ENCODE measurements around the gene NEK2. TPM values are rescaled to one million over a fixed set of nuclear protein-coding genes. Genes with fewer than 3 reads are reported as not detected.

NEK2 gene
- total and polyA plus RNA-seq, 2 of the 13 experiments (the other 11 are each of a cell fraction or from before 2014, with no cell fraction given), result 10.9 to 40.8 TPM

DNA sequence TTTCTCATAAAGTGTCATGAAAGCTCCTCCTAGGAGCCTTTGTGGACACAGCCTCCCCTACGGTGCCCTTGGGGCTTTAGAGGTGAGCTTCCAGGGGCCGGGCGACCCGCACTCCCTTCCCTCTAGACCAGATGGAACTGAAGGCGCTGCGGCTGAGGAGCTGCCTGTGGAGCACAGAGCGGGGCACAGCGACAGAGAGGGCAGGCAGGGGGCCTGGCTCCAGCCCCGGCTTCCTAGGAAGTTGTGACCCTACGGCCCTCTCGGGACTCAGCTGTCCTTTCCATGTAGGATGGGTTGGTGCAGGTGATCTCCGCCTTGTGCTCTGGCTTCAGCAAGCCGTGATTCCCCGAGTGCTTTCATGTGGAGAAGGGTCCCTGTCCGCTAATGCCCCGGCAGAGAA is 23.6 kb upstream of the NEK2 start (continued):
- TF ChIP-seq, protein P1, sequence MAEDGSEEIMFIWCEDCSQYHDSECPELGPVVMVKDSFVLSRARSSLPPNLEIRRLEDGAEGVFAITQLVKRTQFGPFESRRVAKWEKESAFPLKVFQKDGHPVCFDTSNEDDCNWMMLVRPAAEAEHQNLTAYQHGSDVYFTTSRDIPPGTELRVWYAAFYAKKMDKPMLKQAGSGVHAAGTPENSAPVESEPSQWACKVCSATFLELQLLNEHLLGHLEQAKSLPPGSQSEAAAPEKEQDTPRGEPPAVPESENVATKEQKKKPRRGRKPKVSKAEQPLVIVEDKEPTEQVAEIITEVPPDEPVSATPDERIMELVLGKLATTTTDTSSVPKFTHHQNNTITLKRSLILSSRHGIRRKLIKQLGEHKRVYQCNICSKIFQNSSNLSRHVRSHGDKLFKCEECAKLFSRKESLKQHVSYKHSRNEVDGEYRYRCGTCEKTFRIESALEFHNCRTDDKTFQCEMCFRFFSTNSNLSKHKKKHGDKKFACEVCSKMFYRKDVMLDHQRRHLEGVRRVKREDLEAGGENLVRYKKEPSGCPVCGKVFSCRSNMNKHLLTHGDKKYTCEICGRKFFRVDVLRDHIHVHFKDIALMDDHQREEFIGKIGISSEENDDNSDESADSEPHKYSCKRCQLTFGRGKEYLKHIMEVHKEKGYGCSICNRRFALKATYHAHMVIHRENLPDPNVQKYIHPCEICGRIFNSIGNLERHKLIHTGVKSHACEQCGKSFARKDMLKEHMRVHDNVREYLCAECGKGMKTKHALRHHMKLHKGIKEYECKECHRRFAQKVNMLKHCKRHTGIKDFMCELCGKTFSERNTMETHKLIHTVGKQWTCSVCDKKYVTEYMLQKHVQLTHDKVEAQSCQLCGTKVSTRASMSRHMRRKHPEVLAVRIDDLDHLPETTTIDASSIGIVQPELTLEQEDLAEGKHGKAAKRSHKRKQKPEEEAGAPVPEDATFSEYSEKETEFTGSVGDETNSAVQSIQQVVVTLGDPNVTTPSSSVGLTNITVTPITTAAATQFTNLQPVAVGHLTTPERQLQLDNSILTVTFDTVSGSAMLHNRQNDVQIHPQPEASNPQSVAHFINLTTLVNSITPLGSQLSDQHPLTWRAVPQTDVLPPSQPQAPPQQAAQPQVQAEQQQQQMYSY (CRISPR knock-in tag; IDR thresholded peaks at IDR 0.05), result peak; percentile 43; the same call in 1 of the 2 replicates
- TF ChIP-seq RNF2 (conservative IDR thresholded peaks at IDR 0.05; ENCODE audit: low read depth) (no peak), ZNF556 (CRISPR knock-in tag; IDR thresholded peaks at IDR 0.05; ENCODE audit: borderline replicate concordance) (no peak), U2AF2 (IDR thresholded peaks at IDR 0.05; ENCODE audit: low read depth, low read length) (no peak), ZNF292 (CRISPR knock-in tag; IDR thresholded peaks at IDR 0.05; ENCODE audit: borderline replicate concordance, low read depth) (peak; percentile 30; the same call in 1 of the 2 replicates), ZNF629 (CRISPR knock-in tag; conservative IDR thresholded peaks at IDR 0.05) (0 out of 2 replicates have a peak, but pooled peaks have one; percentile 24), SCMH1 (CRISPR knock-in tag; IDR thresholded peaks at IDR 0.05; ENCODE audit: borderline replicate concordance) (no peak), ZNF878 (CRISPR knock-in tag; IDR thresholded peaks at IDR 0.05) (peak; percentile 4; the same call in 1 of the 2 replicates), ZBTB7B (CRISPR knock-in tag; IDR thresholded peaks at IDR 0.05) (no peak), ZNF34 (CRISPR knock-in tag; IDR thresholded peaks at IDR 0.05; ENCODE audit: borderline replicate concordance) (no peak), PITX1 (CRISPR knock-in tag; IDR thresholded peaks at IDR 0.05) (0 out of 2 replicates have a peak, but pooled peaks have one; percentile 22), FOSL2 (CRISPR knock-in tag; IDR thresholded peaks at IDR 0.05) (0 out of 2 replicates have a peak, but pooled peaks have one; percentile 6), SETDB1 (CRISPR knock-in tag; IDR thresholded peaks at IDR 0.05; ENCODE audit: borderline replicate concordance) (no peak)
- TF ChIP-seq, protein P2, sequence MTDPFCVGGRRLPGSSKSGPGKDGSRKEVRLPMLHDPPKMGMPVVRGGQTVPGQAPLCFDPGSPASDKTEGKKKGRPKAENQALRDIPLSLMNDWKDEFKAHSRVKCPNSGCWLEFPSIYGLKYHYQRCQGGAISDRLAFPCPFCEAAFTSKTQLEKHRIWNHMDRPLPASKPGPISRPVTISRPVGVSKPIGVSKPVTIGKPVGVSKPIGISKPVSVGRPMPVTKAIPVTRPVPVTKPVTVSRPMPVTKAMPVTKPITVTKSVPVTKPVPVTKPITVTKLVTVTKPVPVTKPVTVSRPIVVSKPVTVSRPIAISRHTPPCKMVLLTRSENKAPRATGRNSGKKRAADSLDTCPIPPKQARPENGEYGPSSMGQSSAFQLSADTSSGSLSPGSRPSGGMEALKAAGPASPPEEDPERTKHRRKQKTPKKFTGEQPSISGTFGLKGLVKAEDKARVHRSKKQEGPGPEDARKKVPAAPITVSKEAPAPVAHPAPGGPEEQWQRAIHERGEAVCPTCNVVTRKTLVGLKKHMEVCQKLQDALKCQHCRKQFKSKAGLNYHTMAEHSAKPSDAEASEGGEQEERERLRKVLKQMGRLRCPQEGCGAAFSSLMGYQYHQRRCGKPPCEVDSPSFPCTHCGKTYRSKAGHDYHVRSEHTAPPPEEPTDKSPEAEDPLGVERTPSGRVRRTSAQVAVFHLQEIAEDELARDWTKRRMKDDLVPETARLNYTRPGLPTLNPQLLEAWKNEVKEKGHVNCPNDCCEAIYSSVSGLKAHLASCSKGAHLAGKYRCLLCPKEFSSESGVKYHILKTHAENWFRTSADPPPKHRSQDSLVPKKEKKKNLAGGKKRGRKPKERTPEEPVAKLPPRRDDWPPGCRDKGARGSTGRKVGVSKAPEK (CRISPR knock-in tag; IDR thresholded peaks at IDR 0.05; ENCODE audit: borderline replicate concordance), result peak; percentile 7; the same call in 1 of the 2 replicates
- TF ChIP-seq, protein P3, sequence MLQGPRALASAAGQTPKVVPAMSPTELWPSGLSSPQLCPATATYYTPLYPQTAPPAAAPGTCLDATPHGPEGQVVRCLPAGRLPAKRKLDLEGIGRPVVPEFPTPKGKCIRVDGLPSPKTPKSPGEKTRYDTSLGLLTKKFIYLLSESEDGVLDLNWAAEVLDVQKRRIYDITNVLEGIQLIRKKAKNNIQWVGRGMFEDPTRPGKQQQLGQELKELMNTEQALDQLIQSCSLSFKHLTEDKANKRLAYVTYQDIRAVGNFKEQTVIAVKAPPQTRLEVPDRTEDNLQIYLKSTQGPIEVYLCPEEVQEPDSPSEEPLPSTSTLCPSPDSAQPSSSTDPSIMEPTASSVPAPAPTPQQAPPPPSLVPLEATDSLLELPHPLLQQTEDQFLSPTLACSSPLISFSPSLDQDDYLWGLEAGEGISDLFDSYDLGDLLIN (CRISPR knock-in tag; IDR thresholded peaks at IDR 0.05; ENCODE audit: borderline replicate concordance), result no peak
- TF ChIP-seq, protein P4, sequence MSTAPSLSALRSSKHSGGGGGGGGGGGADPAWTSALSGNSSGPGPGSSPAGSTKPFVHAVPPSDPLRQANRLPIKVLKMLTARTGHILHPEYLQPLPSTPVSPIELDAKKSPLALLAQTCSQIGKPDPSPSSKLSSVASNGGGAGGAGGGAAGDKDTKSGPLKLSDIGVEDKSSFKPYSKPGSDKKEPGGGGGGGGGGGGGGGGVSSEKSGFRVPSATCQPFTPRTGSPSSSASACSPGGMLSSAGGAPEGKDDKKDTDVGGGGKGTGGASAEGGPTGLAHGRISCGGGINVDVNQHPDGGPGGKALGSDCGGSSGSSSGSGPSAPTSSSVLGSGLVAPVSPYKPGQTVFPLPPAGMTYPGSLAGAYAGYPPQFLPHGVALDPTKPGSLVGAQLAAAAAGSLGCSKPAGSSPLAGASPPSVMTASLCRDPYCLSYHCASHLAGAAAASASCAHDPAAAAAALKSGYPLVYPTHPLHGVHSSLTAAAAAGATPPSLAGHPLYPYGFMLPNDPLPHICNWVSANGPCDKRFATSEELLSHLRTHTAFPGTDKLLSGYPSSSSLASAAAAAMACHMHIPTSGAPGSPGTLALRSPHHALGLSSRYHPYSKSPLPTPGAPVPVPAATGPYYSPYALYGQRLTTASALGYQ (CRISPR knock-in tag; IDR thresholded peaks at IDR 0.05), result no peak
- TF ChIP-seq, protein P5, sequence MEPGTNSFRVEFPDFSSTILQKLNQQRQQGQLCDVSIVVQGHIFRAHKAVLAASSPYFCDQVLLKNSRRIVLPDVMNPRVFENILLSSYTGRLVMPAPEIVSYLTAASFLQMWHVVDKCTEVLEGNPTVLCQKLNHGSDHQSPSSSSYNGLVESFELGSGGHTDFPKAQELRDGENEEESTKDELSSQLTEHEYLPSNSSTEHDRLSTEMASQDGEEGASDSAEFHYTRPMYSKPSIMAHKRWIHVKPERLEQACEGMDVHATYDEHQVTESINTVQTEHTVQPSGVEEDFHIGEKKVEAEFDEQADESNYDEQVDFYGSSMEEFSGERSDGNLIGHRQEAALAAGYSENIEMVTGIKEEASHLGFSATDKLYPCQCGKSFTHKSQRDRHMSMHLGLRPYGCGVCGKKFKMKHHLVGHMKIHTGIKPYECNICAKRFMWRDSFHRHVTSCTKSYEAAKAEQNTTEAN (CRISPR knock-in tag; conservative IDR thresholded peaks at IDR 0.05), result no peak
- TF ChIP-seq, protein P6, sequence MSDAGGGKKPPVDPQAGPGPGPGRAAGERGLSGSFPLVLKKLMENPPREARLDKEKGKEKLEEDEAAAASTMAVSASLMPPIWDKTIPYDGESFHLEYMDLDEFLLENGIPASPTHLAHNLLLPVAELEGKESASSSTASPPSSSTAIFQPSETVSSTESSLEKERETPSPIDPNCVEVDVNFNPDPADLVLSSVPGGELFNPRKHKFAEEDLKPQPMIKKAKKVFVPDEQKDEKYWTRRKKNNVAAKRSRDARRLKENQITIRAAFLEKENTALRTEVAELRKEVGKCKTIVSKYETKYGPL (CRISPR knock-in tag; IDR thresholded peaks at IDR 0.05), result no peak

All from HepG2 (cell line).